WI38 (cell line): ENCODE data around the gene GMEB2.

Experiments
- H3K4me3 ChIP-seq: 2 replicates; pipeline ENCODE4 v1.5.1; 2011; ENCODE audit warnings: low read depth, mild to moderate bottlenecking, control low read depth, low read length
- CTCF ChIP-seq: IDR thresholded peaks from 2 replicates; pipeline ENCODE4 v1.5.1; 2012; ENCODE audit warnings: low read depth, mild to moderate bottlenecking, control low read depth, low read length

Gene GMEB2

GRCh38 chr20:63543733-63544132 is 83.2 kb downstream of the GMEB2 start:
- H3K4me3 ChIP-seq: no peak overlapping the region
- no peak for TF ChIP-seq CTCF

GRCh38 chr20:63543131-63543530 is 83.8 kb downstream of the GMEB2 start:
- H3K4me3 ChIP-seq: no peak overlapping the region
- no peak for TF ChIP-seq CTCF

GRCh38 chr20:63542696-63543095 is 84.2 kb downstream of the GMEB2 start:
- no peak for TF ChIP-seq CTCF
- no peak overlapping the region for H3K4me3 ChIP-seq

- no peak for TF ChIP-seq CTCF
- no peak overlapping the region for H3K4me3 ChIP-seq
These were observed 84.8 kb downstream of the GMEB2 start for GRCh38 chr20:63542031-63542559.

- TF ChIP-seq CTCF: no peak
These were observed 85.5 kb downstream of the GMEB2 start for GRCh38 chr20:63541371-63541770.

GRCh38 chr20:63540417-63541186 is 86.3 kb downstream of the GMEB2 start:
- no peak overlapping the region for H3K4me3 ChIP-seq
- TF ChIP-seq CTCF: no peak

More at GRCh38 chr20:63541371-63541770, 85.5 kb downstream of the GMEB2 start:
- no peak overlapping the region for H3K4me3 ChIP-seq
